Caco-2 (cell line): Measurements from ENCODE around the gene ACADVL. TPM values are rescaled to one million over a fixed set of nuclear protein-coding genes. Genes with fewer than 3 reads are reported as not detected.

Experiments used
- BruUV-seq: library from RNA; stranded (reverse); fragments of 400-500 nt; replicated peaks from 2 replicates; lab custom pipeline; 2021; lab: Mats Ljungman, UMichigan
- CTCF ChIA-PET: fragments of 300-600 bp; sonication (Branson Sonifier 250); formaldehyde crosslinking; loops from one replicate; lab custom pipeline; 2022; ENCODE audit warnings: antibody characterized with exemption; lab: Charles Lee
- POLR2A ChIA-PET: fragments of 300-600 bp; sonication (Branson Sonifier 250); formaldehyde crosslinking; loops from one replicate; lab custom pipeline; 2022; ENCODE audit warnings: antibody characterized with exemption; lab: Charles Lee
- DNase-seq, 2 experiments: peaks; one replicate each; pipeline versions ENCODE4 v3.0.0 to v3.0.0-alpha.2; 2020 to 2022
- H3K27me3 ChIP-seq: replicated peaks from 2 replicates; pipeline ENCODE4 v1.6.0; 2011; ENCODE audit warnings: low read length; ENCODE audit not compliant: control insufficient read depth, insufficient read depth
- H3K36me3 ChIP-seq: 2 replicates; pipeline ENCODE4 v1.5.1; 2011; ENCODE audit warnings: low read length; ENCODE audit not compliant: control insufficient read depth, insufficient read depth
- H3K4me1 ChIP-seq: fragments of 250-450 bp; sonication (Bioruptor Pico); 2 replicates; pipeline ENCODE4 v1.5.1; 2020; ENCODE audit warnings: mild to moderate bottlenecking
- H3K4me3 ChIP-seq: 2 replicates; pipeline ENCODE4 v1.5.1; 2011; ENCODE audit warnings: low read depth, mild to moderate bottlenecking, control low read depth, low read length
- H3K9me3 ChIP-seq: fragments of 250-450 bp; sonication (Bioruptor Pico); 2 replicates; pipeline ENCODE4 v1.5.1; 2020; ENCODE audit warnings: mild to moderate bottlenecking, moderate library complexity
- H3K27ac Mint-ChIP-seq: one replicate; pipeline ENCODE4 v1.8.0; 2022; ENCODE audit warnings: mixed read lengths; ENCODE audit not compliant: unreplicated experiment
- H3K27me3 Mint-ChIP-seq: one replicate; pipeline ENCODE4 v1.8.0; 2022; ENCODE audit warnings: mixed read lengths; ENCODE audit not compliant: insufficient read depth, unreplicated experiment
- H3K36me3 Mint-ChIP-seq: one replicate; pipeline ENCODE4 v1.8.0; 2022; ENCODE audit warnings: mild to moderate bottlenecking, mixed read lengths; ENCODE audit not compliant: insufficient read depth, unreplicated experiment
- H3K4me1 Mint-ChIP-seq: one replicate; pipeline ENCODE4 v1.8.0; 2022; ENCODE audit warnings: low read depth, mixed read lengths; ENCODE audit not compliant: unreplicated experiment
- H3K4me3 Mint-ChIP-seq: one replicate; pipeline ENCODE4 v1.8.0; 2022; ENCODE audit warnings: mild to moderate bottlenecking, moderate library complexity, mixed read lengths; ENCODE audit not compliant: unreplicated experiment
- H3K9me3 Mint-ChIP-seq: one replicate; pipeline ENCODE4 v1.8.0; 2022; ENCODE audit warnings: mixed read lengths; ENCODE audit not compliant: unreplicated experiment
- intact Hi-C: fragments of 100-400 bp; cut with micrococcal nuclease; formaldehyde crosslinking; loops from one replicate; pipeline ENCODE4 v1.10.0; 2022; ENCODE audit not compliant: unreplicated experiment
- total RNA-seq: library from RNA; stranded (reverse); gene quantifications from 2 replicates; pipeline ENCODE4 v1.2.3, GENCODE V29; 2022
- TF ChIP-seq, protein P1 (sequence below), 2 experiments: fragments of 200-600 bp in 1 of 2; IDR thresholded peaks; 1 replicate in 1 of 2; 2 replicates in 1 of 2; pipeline versions ENCODE4 v1.5.1 to v1.8.0; 2011 to 2022; ENCODE audit warnings: antibody characterized with exemption in 1 of 2, control low read depth in 1 of 2, inconsistent platforms in 1 of 2, low read depth in 1 of 2, low read length in 1 of 2, mild to moderate bottlenecking in 1 of 2, moderate library complexity in 1 of 2; ENCODE audit not compliant: insufficient read depth in 1 of 2, severe bottlenecking in 1 of 2, unreplicated experiment in 1 of 2

ACADVL gene
- total RNA-seq, 1 experiment from 2014 or later, result 133 TPM

- H3K36me3 ChIP-seq, result no peaks in the 10 kb centered on the region
- no peaks in the 10 kb centered on the region for H3K27me3 ChIP-seq
- H3K4me1 ChIP-seq, result peaks cover 4% of the 10 kb centered on the region; the same call in 1 of the 2 replicates
- BruUV-seq, result no TSS peak
- H3K4me3 Mint-ChIP-seq, result no peak overlapping the region
- intact Hi-C loops, result no loop called here
- POLR2A ChIA-PET, result no interaction called here
- H3K4me1 Mint-ChIP-seq, result no peaks in the 10 kb centered on the region
- no peaks in the 10 kb centered on the region for H3K27me3 Mint-ChIP-seq
- no peaks in the 10 kb centered on the region for H3K9me3 ChIP-seq
- no peak overlapping the region for H3K4me3 ChIP-seq
- DNase-seq, result no peak
- no peak overlapping the region for H3K27ac Mint-ChIP-seq
- no peaks in the 10 kb centered on the region for H3K9me3 Mint-ChIP-seq
- H3K36me3 Mint-ChIP-seq, result peaks cover 23% of the 10 kb centered on the region
- CTCF ChIA-PET, result no interaction called here
- TF ChIP-seq, protein P1, sequence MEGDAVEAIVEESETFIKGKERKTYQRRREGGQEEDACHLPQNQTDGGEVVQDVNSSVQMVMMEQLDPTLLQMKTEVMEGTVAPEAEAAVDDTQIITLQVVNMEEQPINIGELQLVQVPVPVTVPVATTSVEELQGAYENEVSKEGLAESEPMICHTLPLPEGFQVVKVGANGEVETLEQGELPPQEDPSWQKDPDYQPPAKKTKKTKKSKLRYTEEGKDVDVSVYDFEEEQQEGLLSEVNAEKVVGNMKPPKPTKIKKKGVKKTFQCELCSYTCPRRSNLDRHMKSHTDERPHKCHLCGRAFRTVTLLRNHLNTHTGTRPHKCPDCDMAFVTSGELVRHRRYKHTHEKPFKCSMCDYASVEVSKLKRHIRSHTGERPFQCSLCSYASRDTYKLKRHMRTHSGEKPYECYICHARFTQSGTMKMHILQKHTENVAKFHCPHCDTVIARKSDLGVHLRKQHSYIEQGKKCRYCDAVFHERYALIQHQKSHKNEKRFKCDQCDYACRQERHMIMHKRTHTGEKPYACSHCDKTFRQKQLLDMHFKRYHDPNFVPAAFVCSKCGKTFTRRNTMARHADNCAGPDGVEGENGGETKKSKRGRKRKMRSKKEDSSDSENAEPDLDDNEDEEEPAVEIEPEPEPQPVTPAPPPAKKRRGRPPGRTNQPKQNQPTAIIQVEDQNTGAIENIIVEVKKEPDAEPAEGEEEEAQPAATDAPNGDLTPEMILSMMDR (IDR thresholded peaks at IDR 0.05; ENCODE audit: insufficient read depth in 1 of 2, low read depth in 1 of 2, low read length in 1 of 2, severe bottlenecking in 1 of 2, unreplicated experiment in 1 of 2), result no peak
Measured at GRCh38 chr17:7211491-7212273, 8.1 kb upstream of the ACADVL start.

GRCh38 chr17:7213895-7214299, 5.8 kb upstream of the ACADVL start:
- no peaks in the 10 kb centered on the region for H3K27me3 Mint-ChIP-seq
- TF ChIP-seq, protein P1 (IDR thresholded peaks at IDR 0.05; ENCODE audit: insufficient read depth in 1 of 2, low read depth in 1 of 2, low read length in 1 of 2, severe bottlenecking in 1 of 2, unreplicated experiment in 1 of 2), result peak in 1 of 2 experiments; percentile 42
- no peaks in the 10 kb centered on the region for H3K27me3 ChIP-seq
- H3K36me3 ChIP-seq, result no peaks in the 10 kb centered on the region
- DNase-seq, result peak; percentile 76 to 83
- ChIA-PET CTCF (interaction anchor here (0.8 to 2.9 kb wide), 5 partner anchors 23 to 178 kb away, joined by 3 to 13 read pairs (median 4); partner anchors contain the start of gene SLC16A13), POLR2A (interaction anchor here (0.6 to 0.8 kb wide), 2 partner anchors 48 to 1745 kb away, joined by 4 to 7 read pairs; no protein-coding TSS in a partner anchor)
- H3K9me3 ChIP-seq, result no peaks in the 10 kb centered on the region
- no peaks in the 10 kb centered on the region for H3K9me3 Mint-ChIP-seq
- no peaks in the 10 kb centered on the region for H3K4me1 Mint-ChIP-seq
- intact Hi-C loops, result no loop called here
- peaks cover 20% of the 10 kb centered on the region for H3K36me3 Mint-ChIP-seq
- peaks cover 4% of the 10 kb centered on the region; the same call in 1 of the 2 replicates for H3K4me1 ChIP-seq
- H3K4me3 ChIP-seq, result peak overlapping the region; percentile 22
- H3K27ac Mint-ChIP-seq, result peak overlapping the region; percentile 98
- no TSS peak for BruUV-seq
- peak overlapping the region; percentile 80 for H3K4me3 Mint-ChIP-seq

DNA sequence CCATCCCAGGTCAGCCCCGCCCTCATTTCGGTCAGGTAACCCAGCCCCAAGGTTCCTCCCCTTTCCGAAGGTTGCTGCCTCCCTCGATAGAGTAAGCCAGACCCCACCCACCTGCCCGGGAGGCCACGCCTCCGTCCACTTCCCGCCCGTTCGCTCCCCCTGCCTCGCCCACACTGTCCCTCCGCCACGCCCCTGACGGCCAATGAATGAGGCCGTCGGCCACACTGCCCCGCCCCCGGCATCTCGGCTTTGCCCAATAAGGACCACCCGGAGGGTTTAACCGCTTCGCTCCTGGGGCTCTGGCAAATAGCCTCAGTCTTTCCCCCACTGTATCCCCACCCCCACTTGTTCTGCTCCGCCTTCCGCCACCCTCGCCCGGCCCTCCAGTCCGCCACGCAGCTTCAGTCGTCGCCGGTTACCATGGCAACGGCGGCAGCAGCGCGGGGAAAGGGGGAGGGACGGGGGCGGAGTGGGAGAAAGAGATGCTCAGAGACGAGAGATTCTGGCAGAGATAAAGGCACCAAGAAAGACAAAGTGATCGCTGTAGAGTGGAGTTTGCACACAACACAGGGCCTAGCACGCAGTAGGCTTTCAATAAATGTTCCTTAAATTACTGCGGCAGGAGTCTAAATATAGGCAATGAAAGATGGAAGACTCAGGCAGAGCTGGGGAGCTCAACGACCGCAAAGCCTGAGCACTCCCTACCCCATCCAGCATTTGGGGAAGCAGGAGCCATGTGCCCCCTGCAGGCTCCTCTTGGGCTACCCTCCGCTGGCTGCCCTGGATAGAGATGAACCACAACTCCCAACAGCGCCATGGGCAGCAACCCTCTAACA, 5.2 kb upstream of the ACADVL start:
- Mint-ChIP-seq H3K4me1 (peaks cover 3% of the 10 kb centered on the region), H3K27me3 (no peaks in the 10 kb centered on the region), H3K9me3 (no peaks in the 10 kb centered on the region), H3K27ac (peak overlapping the region; percentile 98), H3K4me3 (peak overlapping the region; percentile 80), H3K36me3 (peaks cover 24% of the 10 kb centered on the region)
- H3K36me3 ChIP-seq, result no peaks in the 10 kb centered on the region
- H3K4me3 ChIP-seq, result peak overlapping the region; percentile 36
- intact Hi-C loops, result no loop called here
- no peaks in the 10 kb centered on the region for H3K27me3 ChIP-seq
- TF ChIP-seq, protein P1 (IDR thresholded peaks at IDR 0.05; ENCODE audit: insufficient read depth in 1 of 2, low read depth in 1 of 2, low read length in 1 of 2, severe bottlenecking in 1 of 2, unreplicated experiment in 1 of 2), result peak; percentile 19 to 40
- CTCF ChIA-PET, result interaction anchor here (0.5 to 2.9 kb wide), 7 partner anchors 24 to 180 kb away, joined by 3 to 13 read pairs (median 3); partner anchors contain the start of genes PLSCR3 and SLC16A13
- POLR2A ChIA-PET, result interaction anchor here (0.6 to 1.0 kb wide), 3 partner anchors 47 to 1745 kb away, joined by 3 to 7 read pairs (median 4); no protein-coding TSS in a partner anchor
- no peaks in the 10 kb centered on the region for H3K9me3 ChIP-seq
- peak; percentile 96 to 97 for DNase-seq
- H3K4me1 ChIP-seq, result peaks cover 4% of the 10 kb centered on the region; the same call in 1 of the 2 replicates
- BruUV-seq, result no TSS peak
